Stimulated activated CD8-positive, alpha-beta memory T cell treated with anti-CD3 and anti-CD28 coated beads, Interleukin-2, amount 100 ng/mL, for 48 hours (primary cell): Measurements from ENCODE around the gene SH2D1B.
"Not testable (repeated sequence)": the region's sequence is repeated elsewhere in the genome, so short reads cannot be mapped to it uniquely, and the experiment has no call there.

Experiments
- DNase-seq, 2 donors: peaks; one replicate each; pipeline ENCODE4 v3.0.0-alpha.2; 2020; ENCODE audit warnings: low read depth in 2 of 2

SH2D1B gene, protein sequence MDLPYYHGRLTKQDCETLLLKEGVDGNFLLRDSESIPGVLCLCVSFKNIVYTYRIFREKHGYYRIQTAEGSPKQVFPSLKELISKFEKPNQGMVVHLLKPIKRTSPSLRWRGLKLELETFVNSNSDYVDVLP

GRCh38 chr1:162412002-162412401 is at the start of gene SH2D1B:
Gene SH2D1B (minus strand): TSS chr1:162412136. CDS start chr1:162412016, 120 bp downstream.
- no peak for DNase-seq

- no peak for DNase-seq
These were observed 46.3 kb upstream of the SH2D1B start for GRCh38 chr1:162458236-162458635.

DNA sequence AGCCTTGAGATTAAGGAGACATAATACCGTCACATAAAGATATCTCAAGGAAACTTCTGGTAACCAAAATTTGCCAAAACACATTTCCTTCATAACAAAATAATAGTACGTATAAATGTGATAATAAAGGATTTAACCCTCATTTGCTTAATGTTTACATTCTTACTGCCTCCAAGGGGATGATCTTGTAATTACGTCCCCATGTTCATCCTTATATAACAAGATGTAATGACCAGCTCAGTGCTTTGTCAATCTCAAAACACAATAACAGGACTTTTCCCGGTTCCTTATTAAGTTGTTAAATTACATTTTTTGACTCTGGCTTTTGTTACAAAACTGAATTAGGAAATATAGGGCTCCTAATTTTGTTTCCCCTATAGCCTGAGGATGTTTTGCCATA is 44.4 kb upstream of the SH2D1B start:
- DNase-seq = no peak

DNA sequence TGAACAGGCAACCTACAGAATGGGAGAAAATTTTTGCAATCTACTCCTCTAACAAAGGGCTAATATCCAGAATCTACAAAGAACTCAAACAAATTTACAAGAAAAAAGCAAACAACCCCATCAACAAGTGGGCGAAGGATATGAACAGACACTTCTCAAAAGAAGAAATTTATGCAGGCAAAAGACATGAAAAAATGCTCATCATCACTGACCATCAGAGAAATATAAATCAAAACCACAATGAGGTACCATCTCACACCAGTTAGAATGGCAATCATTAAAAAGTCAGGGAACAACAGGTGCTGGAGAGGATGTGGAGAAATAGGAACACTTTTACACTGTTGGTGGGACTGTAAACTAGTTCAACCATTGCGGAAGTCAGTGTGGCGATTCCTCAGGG is 42.4 kb upstream of the SH2D1B start:
- not testable (repeated sequence) for DNase-seq

- DNase-seq = no peak
These were observed 35.0 kb upstream of the SH2D1B start for GRCh38 chr1:162446946-162447345.

DNA sequence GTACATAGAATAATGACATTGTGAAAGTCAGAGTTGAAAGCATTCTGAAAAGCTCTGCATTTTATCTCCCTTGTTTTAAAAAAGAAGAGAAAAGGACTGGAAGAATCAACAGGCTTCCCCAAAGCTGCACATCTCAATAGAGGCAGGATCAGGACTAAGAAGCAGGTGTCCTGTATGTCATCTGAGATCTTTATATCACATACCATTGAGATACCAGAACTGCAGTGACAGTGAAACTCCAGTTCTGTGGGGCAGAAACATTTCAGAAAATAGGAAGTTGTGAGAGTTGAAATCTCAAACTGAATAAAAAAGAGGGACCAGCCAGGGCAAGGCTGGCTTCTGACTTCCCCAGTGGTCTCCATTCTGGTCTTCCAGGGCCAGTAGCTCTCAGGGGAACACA is 33.0 kb upstream of the SH2D1B start:
- no peak for DNase-seq

- not testable (repeated sequence) for DNase-seq
These were observed 21.2 kb upstream of the SH2D1B start for GRCh38 chr1:162432977-162433713.

GRCh38 chr1:162430583-162430982 is 18.6 kb upstream of the SH2D1B start:
- DNase-seq = no peak

DNA sequence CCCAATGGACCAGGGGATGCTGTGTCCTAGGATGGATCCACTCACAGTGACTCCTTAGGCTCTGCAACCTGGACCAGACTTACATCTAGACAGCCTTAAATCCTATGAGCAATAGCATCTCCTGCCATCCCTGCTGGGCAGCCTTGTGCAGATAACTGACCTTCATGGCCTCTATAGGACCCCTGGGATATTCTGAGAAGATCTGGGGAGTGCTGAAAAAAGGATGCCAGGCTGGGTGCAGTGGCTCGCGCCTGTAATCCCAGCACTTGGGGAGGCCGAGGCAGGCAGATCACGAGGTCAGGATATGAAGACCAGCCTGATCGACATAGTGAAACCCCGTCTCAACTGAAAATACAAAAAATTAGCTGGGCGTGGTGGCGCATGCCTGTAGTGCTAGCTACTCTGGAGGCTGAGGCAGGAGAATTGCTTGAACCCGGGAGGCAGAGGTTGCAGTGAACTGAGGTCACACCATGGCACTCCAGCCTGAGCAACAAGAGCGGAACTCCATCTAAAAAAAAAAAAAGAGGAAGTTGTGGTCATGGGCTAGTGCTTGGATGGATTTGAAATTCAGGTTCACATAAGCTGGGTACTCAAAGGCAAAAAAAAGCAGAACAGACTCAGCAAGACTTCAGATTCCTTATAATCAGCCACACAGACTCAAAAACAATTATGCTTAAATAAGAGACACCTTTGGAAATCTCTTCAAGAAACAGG is 10.9 kb upstream of the SH2D1B start:
- DNase-seq = no peak

DNA sequence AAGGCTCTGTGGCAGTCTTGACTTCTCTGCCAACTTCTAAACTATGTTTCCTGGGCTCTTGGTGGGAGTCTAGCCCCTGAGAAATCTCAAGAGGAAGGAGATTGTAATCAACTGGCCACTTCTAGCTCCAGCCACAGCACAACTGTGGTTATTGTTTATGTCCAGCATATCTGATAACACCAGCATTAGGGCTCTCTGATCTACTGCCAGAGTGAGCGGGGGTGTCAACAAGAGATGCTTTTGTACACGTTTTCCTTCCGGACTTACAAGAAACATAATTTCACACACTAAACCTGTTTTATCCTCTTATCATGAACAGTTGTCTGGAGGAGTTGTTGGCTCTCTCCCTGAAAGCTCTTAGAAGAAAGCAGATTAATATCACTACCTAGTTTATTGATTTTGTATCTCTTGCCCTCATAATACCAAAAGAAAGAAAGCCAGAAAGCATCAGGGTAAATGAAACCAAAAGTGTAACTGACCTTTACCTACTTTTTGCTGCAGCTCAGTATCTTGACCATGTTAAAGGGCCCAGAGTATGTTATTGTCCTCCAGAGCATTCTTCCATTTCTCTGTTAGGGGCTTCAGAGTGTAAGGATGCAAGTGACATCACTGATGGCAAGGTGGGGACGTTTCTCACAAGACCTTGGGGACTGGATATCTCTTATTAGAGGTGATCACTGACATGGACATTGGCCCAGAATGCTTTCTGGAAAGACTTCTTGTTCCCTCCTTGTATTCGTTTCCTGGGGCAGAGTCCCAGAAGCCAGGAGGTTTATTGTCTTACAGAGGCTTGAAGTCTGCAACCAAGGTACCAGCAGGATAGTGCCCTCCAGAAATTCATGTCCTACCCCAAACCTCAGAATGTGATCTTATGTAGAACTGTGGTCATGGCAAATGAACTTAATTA is 9.6 kb upstream of the SH2D1B start:
- no peak for DNase-seq

DNA sequence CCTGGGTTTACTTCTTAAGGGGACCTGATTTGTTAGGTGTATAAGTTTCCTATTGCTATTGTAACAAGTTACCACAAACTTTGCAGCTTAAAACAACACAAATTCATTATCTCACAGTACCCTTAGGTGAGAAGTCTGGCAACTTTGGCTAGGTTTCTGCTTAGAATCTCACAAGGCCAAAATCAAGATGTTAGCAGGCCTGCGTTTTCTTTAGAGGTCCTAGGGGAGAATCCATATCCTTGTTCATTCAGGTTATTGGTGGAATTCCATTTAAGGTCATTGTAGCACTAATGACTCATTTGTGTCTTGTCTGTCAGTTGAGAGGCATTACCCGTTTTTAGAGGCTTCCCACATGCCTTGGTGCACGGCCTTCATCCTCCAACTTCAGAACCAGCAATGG is 8.2 kb upstream of the SH2D1B start:
- no peak for DNase-seq

GRCh38 chr1:162419450-162419931 is 7.6 kb upstream of the SH2D1B start:
- DNase-seq = not testable (repeated sequence)

DNA sequence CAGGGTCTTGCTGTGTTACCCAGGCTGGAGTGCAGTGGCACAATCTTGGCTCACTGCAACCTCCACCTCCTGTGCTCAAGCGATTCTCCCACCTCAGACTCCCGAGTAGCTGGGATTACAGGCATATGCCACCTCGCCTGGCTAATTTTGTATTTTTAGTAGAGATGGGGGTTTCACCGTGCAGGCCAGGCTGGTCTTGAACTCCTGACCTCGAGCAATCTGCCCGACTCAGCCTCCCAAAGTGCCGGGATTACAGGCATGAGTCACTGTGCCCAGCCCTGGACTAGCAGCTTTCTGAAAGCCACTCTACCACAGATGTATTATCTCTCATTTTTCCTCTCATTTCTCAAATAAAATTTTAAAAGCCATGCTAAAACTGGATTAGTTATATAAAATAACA is 6.6 kb upstream of the SH2D1B start:
- not testable (repeated sequence) for DNase-seq

GRCh38 chr1:162417650-162418049 is 5.7 kb upstream of the SH2D1B start:
- no peak for DNase-seq

DNA sequence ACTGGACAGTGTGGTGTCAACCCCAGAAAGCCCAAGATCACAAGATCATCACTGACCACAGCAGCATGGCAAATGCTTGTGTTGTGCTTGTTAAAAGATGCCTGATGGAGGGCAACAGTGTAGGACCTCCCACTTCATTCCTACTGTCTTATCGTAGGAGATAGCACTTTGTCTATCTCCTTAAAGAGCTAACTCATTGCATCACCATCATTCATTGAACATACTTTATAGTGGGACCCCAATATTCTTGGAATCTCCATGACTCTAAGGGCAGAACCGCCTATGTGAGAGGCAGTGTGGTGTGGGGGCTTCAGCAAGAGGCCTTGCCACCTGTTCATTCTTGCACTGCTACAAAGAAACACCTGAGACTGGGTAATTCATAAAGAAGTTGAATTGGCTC is 5.0 kb upstream of the SH2D1B start:
- DNase-seq = no peak

- no peak for DNase-seq
These were observed 4.3 kb upstream of the SH2D1B start for GRCh38 chr1:162416215-162416614.

DNA sequence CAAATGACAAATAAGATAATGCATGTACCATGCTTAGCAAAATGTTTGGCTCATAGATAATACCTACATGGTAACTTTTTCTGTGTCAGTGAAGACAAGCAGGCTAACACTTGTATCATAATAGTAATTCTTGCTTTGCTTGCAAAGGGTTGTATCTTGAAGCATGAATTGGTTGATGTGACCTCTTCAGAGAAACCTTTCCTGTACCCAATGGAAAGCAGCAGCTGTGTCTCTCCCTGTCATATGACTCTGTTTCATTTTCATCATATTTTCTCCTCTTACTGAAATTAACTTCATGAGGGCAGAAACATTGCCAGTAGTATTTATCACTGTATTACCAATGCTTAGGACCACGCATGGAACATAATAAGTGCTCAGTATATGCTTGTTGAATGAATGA is 4.4 kb downstream of the SH2D1B start:
- DNase-seq = no peak

DNA sequence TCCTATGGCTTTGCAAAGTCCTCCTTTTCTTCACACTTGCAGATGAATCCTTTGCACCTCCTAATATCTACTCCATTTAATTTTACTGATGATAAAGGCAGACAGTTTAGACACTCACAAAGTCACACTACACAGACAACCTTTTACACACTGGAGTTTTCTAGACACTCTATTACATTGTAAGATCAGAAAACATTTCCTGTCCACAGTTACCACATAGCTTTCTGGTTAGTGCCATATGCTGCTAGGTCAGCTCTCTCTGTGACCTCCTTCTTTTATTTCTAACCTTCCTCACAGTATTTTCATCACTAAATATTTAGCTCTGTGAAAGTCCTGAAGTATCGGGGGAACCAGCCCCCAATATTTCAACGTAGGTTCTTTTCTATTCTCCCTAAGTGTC is 5.1 kb downstream of the SH2D1B start:
- DNase-seq = no peak

GRCh38 chr1:162405800-162406199 is 6.1 kb downstream of the SH2D1B start:
- DNase-seq = no peak

- no peak for DNase-seq
These were observed 7.3 kb downstream of the SH2D1B start for GRCh38 chr1:162404550-162405160.

GRCh38 chr1:162400790-162401355 is 11.1 kb downstream of the SH2D1B start:
- DNase-seq = no peak
